D721Med (cell line): ENCODE data around the gene PCSK9.
"Not testable (repeated sequence)": the region's sequence is repeated elsewhere in the genome, so short reads cannot be mapped to it uniquely, and the experiment has no call there.

Source experiments
- DNase-seq: peaks from one replicate; pipeline ENCODE4 v3.0.0; 2011; ENCODE audit warnings: low spot score; ENCODE audit not compliant: insufficient read length
- FAIRE-seq: peaks from 2 replicates; lab custom pipeline; 2011; peaks lifted over from hg19 to GRCh38; lab: Jason Lieb, UNC
- CTCF ChIP-seq: IDR thresholded peaks from 2 replicates; pipeline ENCODE4 v1.5.1; 2012; ENCODE audit warnings: mild to moderate bottlenecking, control low read depth; ENCODE audit not compliant: insufficient read depth; ENCODE audit errors: missing control alignments

PCSK9 gene

GRCh38 chr1:55092475-55092874 lies 53.1 kb downstream of the PCSK9 start:
- FAIRE-seq (no peak), DNase-seq (no peak)
- no peak for TF ChIP-seq CTCF

GRCh38 chr1:55095095-55095494 lies 55.7 kb downstream of the PCSK9 start:
- TF ChIP-seq CTCF, result no peak
- FAIRE-seq (no peak), DNase-seq (no peak)

GRCh38 chr1:55103891-55104290 lies 64.5 kb downstream of the PCSK9 start:
- DNase-seq (no peak), FAIRE-seq (no peak)
- TF ChIP-seq CTCF, result no peak

GRCh38 chr1:55107101-55107500 lies 67.8 kb downstream of the PCSK9 start:
- FAIRE-seq (no peak), DNase-seq (no peak)
- no peak for TF ChIP-seq CTCF

GRCh38 chr1:55109005-55109404 lies 69.7 kb downstream of the PCSK9 start:
- FAIRE-seq, DNase-seq: not testable (repeated sequence)
